ENCODE results near the gene TMEM170A.
A peak's percentile ranks its signal among the peaks of the same experiment; 100 is the strongest.

TMEM170A gene

DNA sequence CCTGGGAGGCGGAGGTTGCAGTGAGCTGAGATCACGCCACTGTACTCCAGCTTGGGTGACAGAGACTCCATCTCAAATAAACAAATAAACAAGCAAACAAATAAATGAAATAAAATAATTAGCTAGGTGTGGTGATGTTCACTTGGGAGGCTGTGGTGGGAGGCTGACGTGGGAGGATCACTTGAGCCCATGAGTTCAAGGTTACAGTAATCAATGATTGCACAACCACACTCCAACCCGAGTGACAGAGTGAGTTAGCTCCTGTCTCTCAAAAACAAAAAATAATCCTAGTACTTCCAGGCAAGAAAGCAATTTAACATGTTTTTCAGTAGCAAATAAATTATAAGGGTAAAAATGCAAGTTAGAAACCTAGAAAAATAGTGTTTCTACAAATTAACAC, 57.5 kb downstream of the TMEM170A start:
- DNase-seq: no peak

DNA sequence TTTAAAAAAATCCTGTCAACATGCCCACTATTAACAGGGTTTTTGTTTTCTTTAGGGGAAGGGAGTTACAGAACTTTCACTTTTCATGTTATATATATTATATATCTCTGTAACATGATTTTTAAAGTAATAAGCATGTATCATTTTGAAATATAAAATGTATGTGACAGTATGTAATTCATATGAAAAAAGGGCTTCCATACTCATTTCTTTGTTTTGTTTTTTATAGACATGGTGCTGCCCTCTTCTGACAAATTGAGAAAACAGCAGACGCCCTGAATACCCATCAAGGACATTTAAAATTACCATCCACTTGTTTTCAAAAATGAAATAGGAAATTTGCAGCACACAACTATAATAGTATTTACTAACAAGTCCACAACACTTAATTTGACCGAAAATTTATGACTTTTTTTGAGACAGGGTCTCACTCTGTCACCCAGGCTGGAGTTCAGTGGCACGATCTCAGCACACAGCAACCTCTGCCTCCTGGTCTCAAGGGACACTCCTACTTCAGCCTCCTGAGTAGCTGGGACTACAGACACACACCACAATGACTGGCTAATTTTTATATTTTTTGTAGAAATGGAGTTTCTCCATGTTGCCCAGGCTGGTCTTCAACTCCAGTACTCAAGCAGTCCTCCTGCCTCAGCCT, 61.5 kb downstream of the TMEM170A start:
- DNase-seq: peak in 1 of 51 donors; percentile 21

DNA sequence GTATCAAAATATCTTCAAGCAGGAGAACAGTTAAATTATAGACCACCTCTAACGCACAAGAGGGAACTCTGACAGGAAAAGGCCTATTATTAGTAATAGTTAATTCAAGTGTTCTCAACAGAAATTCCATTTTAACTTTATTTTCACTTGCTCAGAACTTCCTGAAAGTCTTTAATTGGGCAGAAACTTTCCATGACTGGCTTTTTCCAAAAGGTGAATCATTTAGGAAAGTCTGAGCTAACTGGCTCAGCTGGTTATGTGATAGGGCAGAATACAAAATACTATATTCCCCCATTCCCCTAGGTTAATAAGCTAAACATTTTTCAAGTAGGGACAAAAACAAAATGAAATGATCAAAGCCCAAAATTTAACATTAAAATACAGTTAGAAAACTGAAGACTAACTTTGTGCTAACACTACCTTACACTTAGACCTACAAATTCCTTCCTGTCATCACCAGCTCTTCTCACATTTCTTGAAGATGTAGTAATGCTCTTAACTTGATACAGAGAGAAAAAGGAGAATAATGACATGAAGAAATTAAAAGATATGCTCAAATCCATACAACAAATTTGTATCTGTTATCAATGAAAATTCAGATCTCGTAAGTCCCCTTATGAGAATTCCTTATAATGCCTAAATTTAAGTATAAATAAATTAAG, 62.2 kb downstream of the TMEM170A start:
- DNase-seq: no peak

DNA sequence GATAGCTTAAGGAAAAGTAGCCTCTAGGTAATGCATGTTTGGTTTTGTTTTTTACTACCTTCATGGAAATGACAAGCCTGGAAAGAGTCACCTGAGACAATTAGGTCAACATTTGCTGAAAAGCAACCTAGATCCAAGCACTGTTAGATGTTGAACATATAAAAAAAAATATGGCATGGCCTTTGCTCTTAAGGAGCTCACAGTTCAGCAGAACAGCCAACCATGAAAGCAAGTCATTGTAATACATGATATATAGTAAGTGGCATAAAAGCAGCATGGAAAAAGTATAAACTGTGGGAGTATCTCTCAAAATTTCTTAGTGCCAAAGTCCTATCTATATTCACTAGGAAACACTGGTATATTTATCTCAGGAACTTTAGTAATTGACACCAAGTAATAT, 62.8 kb downstream of the TMEM170A start:
- no peak for DNase-seq

DNA sequence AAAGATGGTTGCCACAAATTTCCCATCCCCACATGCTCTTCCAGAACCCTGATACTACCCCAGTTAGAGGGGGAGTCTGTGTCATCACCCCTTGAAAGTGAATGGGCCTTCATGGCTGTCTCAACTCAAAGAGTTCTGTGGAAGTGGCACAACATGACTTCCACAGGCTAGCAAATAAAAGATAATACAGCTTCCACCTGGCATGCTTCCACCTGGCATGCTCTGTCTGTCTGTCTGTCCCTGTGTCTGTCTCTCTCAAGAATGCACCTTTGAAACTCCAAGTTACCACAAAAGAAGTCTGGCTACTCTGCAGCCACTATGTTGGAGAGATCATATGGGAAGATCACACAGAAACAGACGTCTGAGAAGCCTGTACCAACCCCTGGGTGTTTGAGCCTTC, 66.2 kb downstream of the TMEM170A start:
- DNase-seq: no peak

DNA sequence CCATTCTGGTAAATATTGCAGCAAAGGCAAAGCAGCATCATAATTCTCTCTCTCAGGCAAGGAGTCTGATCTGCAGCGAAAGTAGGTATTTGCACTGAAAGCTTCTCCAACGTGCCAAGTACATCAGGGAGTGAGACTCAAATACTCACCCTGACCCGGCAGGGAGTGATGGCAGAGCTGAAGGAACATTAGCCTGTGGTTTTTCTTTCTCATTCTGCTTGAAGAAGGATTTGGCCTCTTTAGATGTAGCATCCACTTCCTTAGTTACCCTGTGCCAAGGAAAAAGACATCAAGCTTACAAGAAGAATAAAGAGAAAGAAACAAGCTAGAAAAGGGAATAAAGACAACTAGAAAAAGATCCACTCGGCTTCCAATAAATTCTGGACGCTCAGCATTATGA, 69.5 kb downstream of the TMEM170A start:
- peak in 1 of 51 donors; percentile 4 for DNase-seq
